ENCODE data around the gene PAXIP1. TPM values are rescaled to one million over a fixed set of nuclear protein-coding genes. Genes with fewer than 3 reads are reported as not detected.
"Not testable (repeated sequence)": the region's sequence is repeated elsewhere in the genome, so short reads cannot be mapped to it uniquely, and the experiment has no call there.

The PAXIP1 gene
- total RNA-seq, 4 donors from 2014 or later, result 5.8 to 15.4 (median 11.3) TPM

DNA sequence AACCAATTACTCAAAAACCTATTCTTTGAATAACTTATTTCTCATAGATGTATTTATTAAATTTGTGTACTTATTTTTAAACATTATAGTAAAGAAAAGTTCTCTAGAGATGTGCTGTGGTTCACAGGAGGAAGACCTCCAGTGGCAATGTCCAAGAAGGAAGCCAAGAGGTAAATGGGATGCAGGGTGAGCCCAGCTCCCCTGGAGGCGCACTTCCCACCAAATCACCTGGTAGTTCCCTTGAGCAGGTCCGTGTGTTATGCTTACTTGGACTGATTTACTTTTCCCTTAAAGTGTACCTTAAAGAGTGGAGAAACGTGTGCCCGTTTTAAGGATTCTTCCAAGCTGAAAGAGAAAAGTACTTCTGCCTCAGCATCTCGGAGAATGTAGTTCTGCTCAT is 55.3 kb downstream of the PAXIP1 start:
- DNase-seq, result no peak
- no peak overlapping the region for H3K4me3 ChIP-seq
- H3K27me3 ChIP-seq, result no peaks in the 10 kb centered on the region
- intact Hi-C loops (cut with DNase I), result no loop called here
- 74 to 89% methylated on average over 5 of the region's 5 CpGs for WGBS, 2 donors
- TF ChIP-seq POLR2A (IDR thresholded peaks at IDR 0.05), result no peak
- H3K4me1 ChIP-seq, result no peaks in the 10 kb centered on the region
- no peaks in the 10 kb centered on the region for H3K9me3 ChIP-seq
- H3K27ac ChIP-seq, result no peak overlapping the region
- H3K36me3 ChIP-seq, result peaks cover 0 to 98% (median 5%) of the 10 kb centered on the region in 3 donors

DNA sequence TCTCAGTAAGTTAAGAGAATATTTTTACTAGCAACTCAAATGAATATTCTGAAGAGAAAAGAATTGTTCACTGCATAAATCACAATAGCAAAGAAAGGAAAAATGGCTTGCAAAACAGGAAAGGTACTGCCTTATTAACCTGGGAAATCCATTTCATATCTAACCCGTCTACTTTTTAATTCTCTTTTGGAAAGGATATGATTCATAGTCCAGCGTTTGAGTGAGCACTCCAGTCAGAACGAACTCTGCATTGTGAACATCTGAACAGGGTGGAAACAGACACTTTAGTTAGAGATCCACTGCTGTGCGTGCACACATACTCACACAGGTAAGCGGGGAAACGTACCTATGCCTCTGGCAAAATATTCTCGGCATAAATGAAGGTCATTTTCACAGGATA is 56.8 kb downstream of the PAXIP1 start:
- Histone ChIP-seq H3K9me3 (no peaks in the 10 kb centered on the region), H3K27me3 (no peaks in the 10 kb centered on the region), H3K27ac (no peak overlapping the region), H3K4me3 (no peak overlapping the region), H3K36me3 (peaks cover 0 to 90% (median 5%) of the 10 kb centered on the region in 3 donors), H3K4me1 (no peaks in the 10 kb centered on the region)
- no peak for TF ChIP-seq POLR2A (IDR thresholded peaks at IDR 0.05)
- intact Hi-C loops (cut with DNase I), result no loop called here
- 74 to 77% methylated on average over 7 of the region's 7 CpGs for WGBS, 2 donors
- no peak for DNase-seq

DNA sequence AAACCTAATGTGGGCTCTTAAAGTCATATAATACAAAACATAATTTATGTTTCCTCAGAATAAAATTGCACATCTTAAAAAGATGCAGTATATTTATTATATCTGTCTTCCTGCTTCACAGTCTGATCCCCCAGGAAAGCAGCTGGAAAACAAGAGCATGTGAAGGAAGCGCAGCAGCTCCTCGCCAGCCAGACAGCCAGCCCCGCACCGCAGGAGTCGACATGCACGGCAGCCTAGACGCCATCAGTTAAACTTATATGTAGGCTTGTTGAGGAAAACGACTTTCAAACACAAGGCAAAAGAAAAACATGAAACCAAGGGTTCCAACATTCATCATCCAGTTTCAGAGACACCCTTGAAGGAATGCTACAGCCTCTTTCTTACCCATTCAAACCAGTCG is 59.0 kb downstream of the PAXIP1 start:
- peaks cover 0 to 74% (median 5%) of the 10 kb centered on the region in 3 donors for H3K36me3 ChIP-seq
- intact Hi-C loops (cut with DNase I), result no loop called here
- no peaks in the 10 kb centered on the region for H3K4me1 ChIP-seq
- no peak overlapping the region for H3K4me3 ChIP-seq
- TF ChIP-seq, protein P1, sequence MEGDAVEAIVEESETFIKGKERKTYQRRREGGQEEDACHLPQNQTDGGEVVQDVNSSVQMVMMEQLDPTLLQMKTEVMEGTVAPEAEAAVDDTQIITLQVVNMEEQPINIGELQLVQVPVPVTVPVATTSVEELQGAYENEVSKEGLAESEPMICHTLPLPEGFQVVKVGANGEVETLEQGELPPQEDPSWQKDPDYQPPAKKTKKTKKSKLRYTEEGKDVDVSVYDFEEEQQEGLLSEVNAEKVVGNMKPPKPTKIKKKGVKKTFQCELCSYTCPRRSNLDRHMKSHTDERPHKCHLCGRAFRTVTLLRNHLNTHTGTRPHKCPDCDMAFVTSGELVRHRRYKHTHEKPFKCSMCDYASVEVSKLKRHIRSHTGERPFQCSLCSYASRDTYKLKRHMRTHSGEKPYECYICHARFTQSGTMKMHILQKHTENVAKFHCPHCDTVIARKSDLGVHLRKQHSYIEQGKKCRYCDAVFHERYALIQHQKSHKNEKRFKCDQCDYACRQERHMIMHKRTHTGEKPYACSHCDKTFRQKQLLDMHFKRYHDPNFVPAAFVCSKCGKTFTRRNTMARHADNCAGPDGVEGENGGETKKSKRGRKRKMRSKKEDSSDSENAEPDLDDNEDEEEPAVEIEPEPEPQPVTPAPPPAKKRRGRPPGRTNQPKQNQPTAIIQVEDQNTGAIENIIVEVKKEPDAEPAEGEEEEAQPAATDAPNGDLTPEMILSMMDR (IDR thresholded peaks at IDR 0.05), result no peak
- TF ChIP-seq POLR2A (IDR thresholded peaks at IDR 0.05), result no peak
- no peaks in the 10 kb centered on the region for H3K27me3 ChIP-seq
- 84 to 90% methylated on average over 9 of the region's 9 CpGs for WGBS, 2 donors
- no peak overlapping the region for H3K27ac ChIP-seq
- no peak for DNase-seq
- no peaks in the 10 kb centered on the region for H3K9me3 ChIP-seq

DNA sequence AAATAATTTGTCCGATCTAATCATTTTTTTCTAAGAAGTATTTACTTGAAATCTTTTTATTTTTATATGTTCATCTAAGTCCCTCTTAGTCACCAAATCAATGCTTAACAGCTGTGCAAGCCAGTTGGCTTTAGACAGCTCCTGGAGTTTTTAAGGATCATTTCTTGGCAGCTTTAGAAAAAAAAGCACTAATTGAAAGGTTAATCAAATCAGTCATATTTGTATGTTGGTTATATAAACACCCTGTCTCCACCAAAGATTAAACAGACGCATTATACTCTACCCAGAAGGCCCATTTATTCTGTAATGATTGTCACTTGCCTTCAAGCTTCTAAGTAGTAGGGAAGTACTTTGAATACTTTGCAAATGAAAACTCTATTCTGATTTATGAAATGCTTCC is 60.2 kb downstream of the PAXIP1 start:
- 68 to 83% methylated on average over 2 of the region's 2 CpGs for WGBS, 2 donors
- no peaks in the 10 kb centered on the region for H3K9me3 ChIP-seq
- no peaks in the 10 kb centered on the region for H3K27me3 ChIP-seq
- no peak for DNase-seq
- H3K27ac ChIP-seq, result no peak overlapping the region
- no peak for TF ChIP-seq POLR2A (IDR thresholded peaks at IDR 0.05)
- TF ChIP-seq, protein P1 (IDR thresholded peaks at IDR 0.05), result no peak
- peaks cover 0 to 62% (median 5%) of the 10 kb centered on the region in 3 donors for H3K36me3 ChIP-seq
- H3K4me1 ChIP-seq, result no peaks in the 10 kb centered on the region
- intact Hi-C loops (cut with DNase I), result no loop called here
- no peak overlapping the region for H3K4me3 ChIP-seq

DNA sequence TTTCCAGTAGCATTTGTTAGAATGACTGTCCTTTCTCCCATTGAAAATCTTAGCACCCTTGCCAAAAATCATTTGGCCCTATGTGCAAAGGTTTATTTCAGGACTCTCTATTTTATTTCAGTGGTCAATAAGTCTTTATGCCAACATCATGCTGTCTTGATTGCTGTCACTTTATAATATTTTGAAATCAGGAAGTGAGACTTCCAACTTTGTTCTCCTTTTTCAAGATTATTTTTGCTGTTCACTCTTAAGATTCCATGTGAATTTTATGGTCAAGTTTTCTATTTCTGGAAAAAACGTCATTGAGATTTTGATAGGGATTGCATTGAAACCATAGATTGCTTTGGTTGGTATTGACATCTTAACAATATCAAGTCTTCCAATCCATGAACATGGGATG is 65.1 kb downstream of the PAXIP1 start:
- intact Hi-C loops (cut with DNase I), result no loop called here
- Histone ChIP-seq H3K27me3 (no peaks in the 10 kb centered on the region), H3K9me3 (peaks cover 0 to 12% (median 8%) of the 10 kb centered on the region in 3 donors), H3K36me3 (peaks cover 0 to 21% (median 0%) of the 10 kb centered on the region in 3 donors), H3K4me1 (no peaks in the 10 kb centered on the region), H3K27ac (no peak overlapping the region), H3K4me3 (no peak overlapping the region)
- no peak for DNase-seq
- WGBS, 2 donors, result 64 to 77% methylated on average over 1 of the region's 1 CpG
- TF ChIP-seq, protein P1 (IDR thresholded peaks at IDR 0.05), result no peak

DNA sequence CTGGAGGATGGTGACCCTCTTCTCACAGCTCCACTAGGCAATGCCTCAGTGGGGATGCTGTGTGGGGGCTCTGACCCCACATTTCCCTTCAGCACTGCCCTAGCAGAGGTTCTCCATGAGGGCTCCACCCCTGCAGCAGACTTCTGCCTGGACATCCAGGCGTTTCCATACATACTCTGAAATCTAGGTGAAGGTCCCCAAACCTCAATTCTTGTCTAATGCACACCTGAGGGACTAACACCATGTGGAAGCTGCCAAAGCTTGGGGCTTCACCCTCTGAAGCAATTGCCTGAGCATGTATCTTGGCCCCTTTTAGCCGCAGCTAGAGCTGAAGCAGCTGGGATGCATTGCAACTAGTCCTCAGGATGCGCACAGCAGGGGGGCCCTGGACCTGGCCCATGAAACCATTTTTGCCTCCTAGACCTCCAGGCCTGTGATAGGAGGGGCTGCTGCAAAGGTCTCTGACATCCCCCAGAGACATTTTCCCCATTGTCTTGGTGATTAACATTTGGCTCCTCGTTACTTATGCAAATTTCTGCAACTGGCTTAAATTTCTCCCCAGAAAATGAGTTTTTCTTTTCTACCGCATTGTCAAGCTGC is 68.5 kb downstream of the PAXIP1 start:
- H3K27me3 ChIP-seq; DNase-seq; H3K36me3 ChIP-seq; H3K4me3 ChIP-seq; intact Hi-C loops (cut with DNase I); H3K27ac ChIP-seq: not testable (repeated sequence)
- WGBS, 2 donors, result 90 to 91% methylated on average over 3 to 4 of the region's 5 CpGs
- Histone ChIP-seq H3K9me3 (peaks cover 0 to 12% (median 8%) of the 10 kb centered on the region in 3 donors), H3K4me1 (peaks cover 0 to 11% (median 2%) of the 10 kb centered on the region in 3 donors)

DNA sequence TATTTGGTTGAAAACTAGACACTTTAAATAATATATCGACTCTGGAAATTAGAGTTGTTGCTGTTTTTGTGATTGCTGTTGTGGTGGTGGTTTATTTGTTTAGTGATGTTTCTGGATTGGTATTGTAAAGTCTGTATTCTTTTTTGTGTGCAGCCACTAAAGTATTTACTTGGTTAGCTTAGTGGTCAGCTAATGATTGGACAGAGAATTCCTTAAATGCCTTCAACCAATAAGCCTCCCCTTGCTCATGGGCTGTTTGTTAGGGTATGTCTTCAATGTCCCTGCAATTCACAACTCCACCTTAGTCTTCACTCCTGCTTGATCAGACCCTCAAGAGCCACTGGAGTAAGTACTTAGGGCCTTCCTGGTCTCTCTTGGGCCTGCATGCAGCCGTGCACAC is 71.0 kb downstream of the PAXIP1 start:
- 87 to 97% methylated on average over 2 of the region's 2 CpGs for WGBS, 2 donors
- TF ChIP-seq POLR2A (IDR thresholded peaks at IDR 0.05), result no peak
- TF ChIP-seq, protein P1 (IDR thresholded peaks at IDR 0.05), result no peak
- H3K27me3 ChIP-seq, result no peaks in the 10 kb centered on the region

More for the DNA sequence above, 71.0 kb downstream of the PAXIP1 start:
- no peak overlapping the region for H3K4me3 ChIP-seq
- H3K4me1 ChIP-seq, result peaks cover 0 to 25% (median 8%) of the 10 kb centered on the region in 3 donors
- peaks cover 0 to 12% (median 8%) of the 10 kb centered on the region in 3 donors for H3K9me3 ChIP-seq
- no peak overlapping the region for H3K27ac ChIP-seq
- DNase-seq, result no peak
- H3K36me3 ChIP-seq, result peaks cover 0 to 7% (median 0%) of the 10 kb centered on the region in 3 donors
- intact Hi-C loops (cut with DNase I), result no loop called here

Measured in esophagus squamous epithelium (tissue), 5 donors.